GM12891 (cell line): ENCODE results near the gene JUN.

Experiments
- POLR2A ChIP-seq: IDR thresholded peaks from 2 replicates; pipeline ENCODE4 v1.6.1; 2011; ENCODE audit warnings: low read depth, low read length, control low read depth
- POLR2AphosphoS5 ChIP-seq: IDR thresholded peaks from 2 replicates; pipeline ENCODE4 v1.6.1; 2011; ENCODE audit warnings: low read depth, low read length, control low read depth
- TAF1 ChIP-seq: IDR thresholded peaks from 2 replicates; pipeline ENCODE4 v1.6.1; 2011; ENCODE audit warnings: low read depth, low read length, control low read depth

DNA sequence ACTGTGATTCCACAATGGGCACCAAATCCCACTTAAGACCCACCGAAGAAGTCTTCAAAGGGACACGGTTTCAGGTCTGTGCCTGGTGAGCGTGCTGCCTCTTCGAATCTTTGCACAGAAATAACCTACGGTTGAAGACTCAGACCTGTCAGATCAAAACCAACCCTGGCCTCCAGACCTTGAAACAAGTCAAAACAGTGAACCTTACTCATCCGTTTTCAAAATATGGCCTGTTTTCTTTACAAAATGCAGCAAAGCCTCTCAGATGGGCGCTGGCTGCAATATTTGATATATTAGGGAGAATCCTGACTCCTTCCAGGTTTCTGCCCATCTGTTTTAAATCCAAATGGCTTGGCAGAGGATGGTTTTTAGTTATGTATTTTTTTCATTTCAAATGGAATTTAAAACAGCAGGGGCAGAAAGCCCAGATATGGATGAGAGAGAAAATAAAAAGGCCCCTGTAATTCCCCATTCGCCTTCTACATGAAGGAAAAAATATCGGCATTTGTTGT, 14.0 kb downstream of the JUN start:
- TF ChIP-seq POLR2A = no peak
- no peak for TF ChIP-seq POLR2AphosphoS5
- no peak for TF ChIP-seq TAF1
